CD4-positive, alpha-beta T cell treated with Interleukin-12 subunit alpha and Interleukin-12 subunit beta, for 1 hour (primary cell): ENCODE results near the gene KCNQ2.
A peak's percentile ranks its signal among the peaks of the same experiment; 100 is the strongest.
"Not testable (repeated sequence)": the region's sequence is repeated elsewhere in the genome, so short reads cannot be mapped to it uniquely, and the experiment has no call there.

Experiments
- DNase-seq: peaks from one replicate; pipeline ENCODE4 v3.0.0-alpha.2; 2020

KCNQ2 gene

GRCh38 chr20:63471981-63472831 lies at the start of gene KCNQ2:
Gene KCNQ2, minus strand, starts transcription at chr20:63472655. Its CDS starts 192 bp downstream, at chr20:63472463.
- DNase-seq, result no peak

GRCh38 chr20:63521602-63522001 lies 49.1 kb upstream of the KCNQ2 start:
- no peak for DNase-seq

- DNase-seq, result peak; percentile 69
Observed at GRCh38 chr20:63520934-63521601, 48.6 kb upstream of the KCNQ2 start.

GRCh38 chr20:63520504-63520933 lies 48.1 kb upstream of the KCNQ2 start, which contains the start of gene PPDPF:
Gene PPDPF, plus strand, starts transcription at chr20:63520765. Its CDS starts 544 bp downstream, at chr20:63521309.
- DNase-seq, result peak; percentile 89

GRCh38 chr20:63519668-63520503 lies 47.4 kb upstream of the KCNQ2 start:
- DNase-seq, result peak; percentile 76

- no peak for DNase-seq
Observed at GRCh38 chr20:63518946-63519667, 46.7 kb upstream of the KCNQ2 start.

GRCh38 chr20:63518351-63518861 lies 46.0 kb upstream of the KCNQ2 start:
- DNase-seq, result no peak

- DNase-seq, result no peak
Observed at GRCh38 chr20:63517376-63518309, 45.2 kb upstream of the KCNQ2 start.

GRCh38 chr20:63514520-63514919 lies 42.1 kb upstream of the KCNQ2 start:
- DNase-seq, result not testable (repeated sequence)

GRCh38 chr20:63513207-63513606 lies 40.8 kb upstream of the KCNQ2 start:
- no peak for DNase-seq

GRCh38 chr20:63509088-63509564 lies 36.7 kb upstream of the KCNQ2 start:
- DNase-seq, result no peak

GRCh38 chr20:63508072-63508768 lies 35.8 kb upstream of the KCNQ2 start:
- no peak for DNase-seq

- no peak for DNase-seq
Observed at GRCh38 chr20:63507083-63507743, 34.8 kb upstream of the KCNQ2 start.

- no peak for DNase-seq
Observed at GRCh38 chr20:63505723-63506122, 33.3 kb upstream of the KCNQ2 start.

GRCh38 chr20:63505281-63505680 lies 32.8 kb upstream of the KCNQ2 start:
- DNase-seq, result no peak

- DNase-seq, result no peak
Observed at GRCh38 chr20:63504642-63505041, 32.2 kb upstream of the KCNQ2 start.

- no peak for DNase-seq
Observed at GRCh38 chr20:63503524-63503923, 31.1 kb upstream of the KCNQ2 start.

- DNase-seq, result no peak
Observed at GRCh38 chr20:63502671-63503172, 30.3 kb upstream of the KCNQ2 start.
